ENCODE data around the gene GALNT16.

- TF ChIP-seq, protein P1, sequence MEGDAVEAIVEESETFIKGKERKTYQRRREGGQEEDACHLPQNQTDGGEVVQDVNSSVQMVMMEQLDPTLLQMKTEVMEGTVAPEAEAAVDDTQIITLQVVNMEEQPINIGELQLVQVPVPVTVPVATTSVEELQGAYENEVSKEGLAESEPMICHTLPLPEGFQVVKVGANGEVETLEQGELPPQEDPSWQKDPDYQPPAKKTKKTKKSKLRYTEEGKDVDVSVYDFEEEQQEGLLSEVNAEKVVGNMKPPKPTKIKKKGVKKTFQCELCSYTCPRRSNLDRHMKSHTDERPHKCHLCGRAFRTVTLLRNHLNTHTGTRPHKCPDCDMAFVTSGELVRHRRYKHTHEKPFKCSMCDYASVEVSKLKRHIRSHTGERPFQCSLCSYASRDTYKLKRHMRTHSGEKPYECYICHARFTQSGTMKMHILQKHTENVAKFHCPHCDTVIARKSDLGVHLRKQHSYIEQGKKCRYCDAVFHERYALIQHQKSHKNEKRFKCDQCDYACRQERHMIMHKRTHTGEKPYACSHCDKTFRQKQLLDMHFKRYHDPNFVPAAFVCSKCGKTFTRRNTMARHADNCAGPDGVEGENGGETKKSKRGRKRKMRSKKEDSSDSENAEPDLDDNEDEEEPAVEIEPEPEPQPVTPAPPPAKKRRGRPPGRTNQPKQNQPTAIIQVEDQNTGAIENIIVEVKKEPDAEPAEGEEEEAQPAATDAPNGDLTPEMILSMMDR (IDR thresholded peaks at IDR 0.05): no peak
- no peak for TF ChIP-seq POLR2A (IDR thresholded peaks at IDR 0.05)
- no peak for TF ChIP-seq POLR2AphosphoS5 (IDR thresholded peaks at IDR 0.05)
- no peak for TF ChIP-seq EP300 (IDR thresholded peaks at IDR 0.05)
These were observed 22.4 kb upstream of the GALNT16 start for GRCh38 chr14:69237584-69237983.
